WTC11 (cell line): ENCODE measurements around the gene HOXA10. TPM values are rescaled to one million over a fixed set of nuclear protein-coding genes. Genes with fewer than 3 reads are reported as not detected.

Source experiments
- ATAC-seq: fragments of 200-7000 bp; cut with Tn5 transposase; 2 replicates; pipeline ENCODE4 v1.10.0; 2021; ENCODE audit warnings: mild to moderate bottlenecking, moderate library complexity
- CTCF ChIA-PET: fragments of 300-600 bp; sonication (Branson Sonifier 250); formaldehyde crosslinking; loops from one replicate; lab custom pipeline; 2021; ENCODE audit warnings: antibody characterized with exemption; lab: Charles Lee
- POLR2A ChIA-PET: fragments of 350-600 bp; sonication (Branson Sonifier 250); formaldehyde crosslinking; loops from one replicate; lab custom pipeline; 2021; ENCODE audit warnings: antibody characterized with exemption; lab: Charles Lee
- DNase-seq: peaks from one replicate; pipeline ENCODE4 v3.0.0; 2021; ENCODE audit warnings: low spot score
- H3K27ac Mint-ChIP-seq: 2 replicates; pipeline ENCODE4 v1.8.0; 2021; ENCODE audit warnings: mixed read lengths
- H3K27me3 Mint-ChIP-seq: 2 replicates; pipeline ENCODE4 v1.8.0; 2021; ENCODE audit warnings: low read depth, mild to moderate bottlenecking, moderate library complexity, mixed read lengths
- H3K36me3 Mint-ChIP-seq: 2 replicates; pipeline ENCODE4 v1.8.0; 2021; ENCODE audit warnings: mixed read lengths
- H3K4me1 Mint-ChIP-seq: 2 replicates; pipeline ENCODE4 v1.8.0; 2022; ENCODE audit warnings: mixed read lengths
- H3K4me3 Mint-ChIP-seq: 2 replicates; pipeline ENCODE4 v1.8.0; 2021; ENCODE audit warnings: mild to moderate bottlenecking, moderate library complexity, mixed read lengths
- H3K9me3 Mint-ChIP-seq: 2 replicates; pipeline ENCODE4 v1.8.0; 2021; ENCODE audit warnings: mixed read lengths
- ATF1 ChIP-seq: sonication (generic); formaldehyde crosslinking; IDR thresholded peaks from 2 replicates; pipeline ENCODE4 v1.8.1; 2023; ENCODE audit warnings: mild to moderate bottlenecking, moderate library complexity, missing genetic modification reagents
- CREM ChIP-seq: sonication (generic); formaldehyde crosslinking; IDR thresholded peaks from 2 replicates; pipeline ENCODE4 v1.8.1; 2022; ENCODE audit warnings: mild to moderate bottlenecking, missing genetic modification reagents, moderate library complexity
- ELF4 ChIP-seq: sonication (generic); formaldehyde crosslinking; IDR thresholded peaks from 2 replicates; pipeline ENCODE4 v1.8.1; 2022; ENCODE audit warnings: low read depth, mild to moderate bottlenecking, moderate library complexity, missing genetic modification reagents
- ETV6 ChIP-seq: sonication (generic); formaldehyde crosslinking; IDR thresholded peaks from 2 replicates; pipeline ENCODE4 v1.8.1; 2022; ENCODE audit warnings: mild to moderate bottlenecking, missing genetic modification reagents
- FOXP1 ChIP-seq: sonication (generic); formaldehyde crosslinking; IDR thresholded peaks from 2 replicates; pipeline ENCODE4 v1.8.0; 2022; ENCODE audit warnings: missing genetic modification reagents, mild to moderate bottlenecking, moderate library complexity, borderline replicate concordance
- JAZF1 ChIP-seq: fragments of 250-450 bp; sonication (Bioruptor Pico); IDR thresholded peaks from 2 replicates; pipeline ENCODE4 v1.9.0; 2021; ENCODE audit warnings: moderate library complexity, mild to moderate bottlenecking, inconsistent platforms
- KAT7 ChIP-seq: sonication (generic); formaldehyde crosslinking; IDR thresholded peaks from 2 replicates; pipeline ENCODE4 v1.8.1; 2023; ENCODE audit warnings: missing genetic modification reagents, mild to moderate bottlenecking, borderline replicate concordance
- MXD4 ChIP-seq: fragments of 250-450 bp; sonication (Bioruptor Pico); IDR thresholded peaks from 2 replicates; pipeline ENCODE4 v1.8.0; 2021; ENCODE audit warnings: mild to moderate bottlenecking, moderate library complexity, borderline replicate concordance
- MYBL2 ChIP-seq: sonication (generic); formaldehyde crosslinking; IDR thresholded peaks from 2 replicates; pipeline ENCODE4 v1.8.1; 2023; ENCODE audit warnings: mild to moderate bottlenecking, moderate library complexity, missing genetic modification reagents
- NFE2L1 ChIP-seq: sonication (generic); formaldehyde crosslinking; IDR thresholded peaks from 2 replicates; pipeline ENCODE4 v1.8.1; 2023; ENCODE audit warnings: missing genetic modification reagents
- NFYB ChIP-seq: sonication (generic); formaldehyde crosslinking; conservative IDR thresholded peaks from 2 replicates; pipeline ENCODE4 v1.8.0; 2022; ENCODE audit warnings: low read depth, missing genetic modification reagents
- NR2C2 ChIP-seq: sonication (generic); formaldehyde crosslinking; IDR thresholded peaks from 2 replicates; pipeline ENCODE4 v1.8.0; 2022; ENCODE audit warnings: mild to moderate bottlenecking, missing genetic modification reagents
- NR3C1 ChIP-seq: sonication (generic); formaldehyde crosslinking; conservative IDR thresholded peaks from 2 replicates; pipeline ENCODE4 v1.8.1; 2023; ENCODE audit warnings: low read depth, mild to moderate bottlenecking, missing genetic modification reagents
- PRRX2 ChIP-seq: fragments of 250-450 bp; sonication (Bioruptor Pico); IDR thresholded peaks from 2 replicates; pipeline ENCODE4 v1.8.0; 2021; ENCODE audit warnings: mild to moderate bottlenecking
- SOX15 ChIP-seq: fragments of 250-450 bp; sonication (Bioruptor Pico); IDR thresholded peaks from 2 replicates; pipeline ENCODE4 v1.9.0; 2021; ENCODE audit warnings: mild to moderate bottlenecking
- ZNF219 ChIP-seq: sonication (generic); formaldehyde crosslinking; IDR thresholded peaks from 2 replicates; pipeline ENCODE4 v1.8.0; 2023; ENCODE audit warnings: missing genetic modification reagents, mild to moderate bottlenecking, borderline replicate concordance
- ZNF232 ChIP-seq: sonication (generic); formaldehyde crosslinking; IDR thresholded peaks from 2 replicates; pipeline ENCODE4 v1.8.0; 2022; ENCODE audit warnings: mild to moderate bottlenecking, missing genetic modification reagents
- ZNF396 ChIP-seq: fragments of 250-450 bp; sonication (Bioruptor Pico); IDR thresholded peaks from 2 replicates; pipeline ENCODE4 v1.8.0; 2021; ENCODE audit warnings: mild to moderate bottlenecking, moderate library complexity, borderline replicate concordance
- total RNA-seq: library from RNA; stranded (reverse); gene quantifications from 3 replicates; pipeline ENCODE4 v1.2.3, GENCODE V29; 2021
- TF ChIP-seq, protein P1 (sequence below): fragments of 250-450 bp; sonication (Bioruptor Pico); IDR thresholded peaks from 2 replicates; pipeline ENCODE4 v1.9.0; 2021; ENCODE audit warnings: mild to moderate bottlenecking
- TF ChIP-seq, protein P2 (sequence below): sonication (generic); formaldehyde crosslinking; conservative IDR thresholded peaks from 2 replicates; pipeline ENCODE4 v1.8.1; 2022; ENCODE audit warnings: mild to moderate bottlenecking, missing genetic modification reagents
- TF ChIP-seq, protein P3 (sequence below): sonication (generic); formaldehyde crosslinking; IDR thresholded peaks from 2 replicates; pipeline ENCODE4 v1.8.0; 2023; ENCODE audit warnings: missing genetic modification reagents
- TF ChIP-seq, protein P4 (sequence below): sonication (generic); formaldehyde crosslinking; IDR thresholded peaks from 2 replicates; pipeline ENCODE4 v1.8.0; 2022; ENCODE audit warnings: mild to moderate bottlenecking, missing genetic modification reagents
- TF ChIP-seq, protein P5 (sequence below): sonication (generic); formaldehyde crosslinking; IDR thresholded peaks from 2 replicates; pipeline ENCODE4 v1.8.0; 2022; ENCODE audit warnings: mild to moderate bottlenecking, missing genetic modification reagents
- TF ChIP-seq, protein P6 (sequence below): sonication (generic); formaldehyde crosslinking; IDR thresholded peaks from 2 replicates; pipeline ENCODE4 v1.8.1; 2023; ENCODE audit warnings: mild to moderate bottlenecking, missing genetic modification reagents
- TF ChIP-seq, protein P7 (sequence below): sonication (generic); formaldehyde crosslinking; IDR thresholded peaks from 2 replicates; pipeline ENCODE4 v1.8.0; 2023; ENCODE audit warnings: mild to moderate bottlenecking, missing genetic modification reagents
- TF ChIP-seq, protein P8 (sequence below): sonication (generic); formaldehyde crosslinking; IDR thresholded peaks from 2 replicates; pipeline ENCODE4 v1.8.1; 2023; ENCODE audit warnings: mild to moderate bottlenecking, missing genetic modification reagents, moderate library complexity

The HOXA10 gene
- total RNA-seq, 1 experiment from 2014 or later = 0.07 TPM

DNA sequence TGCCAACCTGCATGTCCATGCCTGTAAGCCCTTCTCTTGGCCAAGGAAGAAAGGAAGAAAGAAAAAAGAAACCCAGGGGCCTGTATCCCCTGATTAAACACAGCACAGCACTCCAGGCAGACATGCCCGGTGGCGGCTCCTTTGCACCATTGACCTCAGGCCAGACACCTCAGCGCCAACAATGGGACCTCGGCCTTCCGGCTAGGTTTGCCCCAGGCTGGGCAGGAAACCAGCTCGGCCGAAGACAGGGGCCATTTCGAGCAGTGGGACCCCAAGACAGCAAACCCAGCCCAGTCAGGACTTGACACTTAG is 2.8 kb downstream of the HOXA10 start:
- ChIA-PET POLR2A (no interaction called here), CTCF (interaction anchor here (1.1 to 3.7 kb wide), 2 partner anchors 8 to 10 kb away, joined by 5 to 22 read pairs; no protein-coding TSS in a partner anchor)
- H3K27me3 Mint-ChIP-seq = peaks cover 99% of the 10 kb centered on the region
- DNase-seq = no peak
- H3K36me3 Mint-ChIP-seq = 0 out of 2 replicates have a peak, but pooled peaks cover 2% of the 10 kb centered on the region
- no peak overlapping the region for H3K4me3 Mint-ChIP-seq
- no peaks in the 10 kb centered on the region for H3K9me3 Mint-ChIP-seq
- H3K27ac Mint-ChIP-seq = no peak overlapping the region
- no peak for ATAC-seq
- H3K4me1 Mint-ChIP-seq = peaks cover 25% of the 10 kb centered on the region
- TF ChIP-seq FOXP1 (CRISPR knock-in tag) (no peak), ATF1 (CRISPR knock-in tag) (no peak), CREM (CRISPR knock-in tag) (no peak), ZNF232 (CRISPR knock-in tag) (no peak), MYBL2 (CRISPR knock-in tag) (no peak), NR3C1 (CRISPR knock-in tag) (no peak), ELF4 (no peak), NFE2L1 (no peak), ETV6 (CRISPR knock-in tag) (no peak)
- TF ChIP-seq, protein P1, sequence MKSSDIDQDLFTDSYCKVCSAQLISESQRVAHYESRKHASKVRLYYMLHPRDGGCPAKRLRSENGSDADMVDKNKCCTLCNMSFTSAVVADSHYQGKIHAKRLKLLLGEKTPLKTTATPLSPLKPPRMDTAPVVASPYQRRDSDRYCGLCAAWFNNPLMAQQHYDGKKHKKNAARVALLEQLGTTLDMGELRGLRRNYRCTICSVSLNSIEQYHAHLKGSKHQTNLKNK (CRISPR knock-in tag) = no peak
- TF ChIP-seq, protein P2, sequence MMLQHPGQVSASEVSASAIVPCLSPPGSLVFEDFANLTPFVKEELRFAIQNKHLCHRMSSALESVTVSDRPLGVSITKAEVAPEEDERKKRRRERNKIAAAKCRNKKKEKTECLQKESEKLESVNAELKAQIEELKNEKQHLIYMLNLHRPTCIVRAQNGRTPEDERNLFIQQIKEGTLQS (CRISPR knock-in tag) = no peak

DNA sequence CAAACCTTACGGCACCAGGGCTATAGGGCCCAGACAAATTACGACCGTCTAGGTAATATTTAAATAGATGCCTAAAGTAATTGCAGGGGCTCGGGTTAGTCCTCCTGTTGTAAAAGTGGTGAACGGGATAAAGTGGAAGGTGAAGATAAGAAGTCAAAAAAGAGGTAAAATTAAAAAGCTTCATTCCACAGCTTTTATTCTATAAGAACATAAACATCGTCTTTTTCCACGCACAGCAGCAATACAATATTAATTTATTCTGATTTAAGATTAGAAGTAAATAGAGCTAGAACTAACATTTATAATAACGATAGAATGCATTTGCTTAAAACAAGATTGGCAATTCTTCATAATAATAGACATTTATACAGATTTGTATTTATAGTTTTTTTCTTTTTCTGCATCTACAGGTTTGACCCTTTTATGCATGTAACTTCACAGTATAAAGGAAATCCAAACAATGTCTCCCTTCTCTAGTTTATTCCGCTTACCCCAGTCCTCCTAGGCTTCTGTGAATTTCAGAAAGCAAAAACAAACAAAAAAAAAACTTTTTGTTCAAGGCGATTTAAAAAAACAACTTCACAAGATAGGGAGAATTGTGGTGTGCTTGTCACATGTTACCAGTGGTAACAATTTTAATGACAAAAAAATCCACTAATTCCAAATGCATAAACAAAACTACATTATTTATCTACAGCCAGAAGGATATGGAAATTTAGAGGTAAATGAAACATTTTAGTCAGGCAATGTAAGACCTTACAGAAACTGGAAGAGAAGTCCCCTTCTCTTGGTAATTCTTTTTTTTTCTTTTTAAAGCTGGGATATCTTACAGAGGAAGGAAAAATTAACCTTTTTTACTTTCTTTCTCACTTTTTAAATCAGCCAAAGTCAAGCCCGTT is 3.4 kb downstream of the HOXA10 start:
- no peak overlapping the region for H3K27ac Mint-ChIP-seq
- POLR2A ChIA-PET = no interaction called here
- 0 out of 2 replicates have a peak, but pooled peaks cover 2% of the 10 kb centered on the region for H3K36me3 Mint-ChIP-seq
- ATAC-seq (no peak), DNase-seq (no peak)
- H3K4me1 Mint-ChIP-seq = peaks cover 23% of the 10 kb centered on the region
- CTCF ChIA-PET = interaction anchor here (1.1 to 3.7 kb wide), 4 partner anchors 9 to 20 kb away, joined by 3 to 22 read pairs (median 5); no protein-coding TSS in a partner anchor
- H3K27me3 Mint-ChIP-seq = peaks cover 99% of the 10 kb centered on the region
- no peaks in the 10 kb centered on the region for H3K9me3 Mint-ChIP-seq
- TF ChIP-seq NR2C2 (no peak), NFYB (no peak), KAT7 (no peak), NFE2L1 (no peak), ZNF396 (CRISPR knock-in tag) (no peak), JAZF1 (CRISPR knock-in tag) (no peak), ZNF219 (CRISPR knock-in tag) (no peak), FOXP1 (CRISPR knock-in tag) (no peak), SOX15 (CRISPR knock-in tag) (no peak), PRRX2 (CRISPR knock-in tag) (no peak), ETV6 (CRISPR knock-in tag) (no peak), MXD4 (no peak)
- TF ChIP-seq, protein P3, sequence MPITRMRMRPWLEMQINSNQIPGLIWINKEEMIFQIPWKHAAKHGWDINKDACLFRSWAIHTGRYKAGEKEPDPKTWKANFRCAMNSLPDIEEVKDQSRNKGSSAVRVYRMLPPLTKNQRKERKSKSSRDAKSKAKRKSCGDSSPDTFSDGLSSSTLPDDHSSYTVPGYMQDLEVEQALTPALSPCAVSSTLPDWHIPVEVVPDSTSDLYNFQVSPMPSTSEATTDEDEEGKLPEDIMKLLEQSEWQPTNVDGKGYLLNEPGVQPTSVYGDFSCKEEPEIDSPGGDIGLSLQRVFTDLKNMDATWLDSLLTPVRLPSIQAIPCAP (CRISPR knock-in tag) = no peak
- TF ChIP-seq, protein P4, sequence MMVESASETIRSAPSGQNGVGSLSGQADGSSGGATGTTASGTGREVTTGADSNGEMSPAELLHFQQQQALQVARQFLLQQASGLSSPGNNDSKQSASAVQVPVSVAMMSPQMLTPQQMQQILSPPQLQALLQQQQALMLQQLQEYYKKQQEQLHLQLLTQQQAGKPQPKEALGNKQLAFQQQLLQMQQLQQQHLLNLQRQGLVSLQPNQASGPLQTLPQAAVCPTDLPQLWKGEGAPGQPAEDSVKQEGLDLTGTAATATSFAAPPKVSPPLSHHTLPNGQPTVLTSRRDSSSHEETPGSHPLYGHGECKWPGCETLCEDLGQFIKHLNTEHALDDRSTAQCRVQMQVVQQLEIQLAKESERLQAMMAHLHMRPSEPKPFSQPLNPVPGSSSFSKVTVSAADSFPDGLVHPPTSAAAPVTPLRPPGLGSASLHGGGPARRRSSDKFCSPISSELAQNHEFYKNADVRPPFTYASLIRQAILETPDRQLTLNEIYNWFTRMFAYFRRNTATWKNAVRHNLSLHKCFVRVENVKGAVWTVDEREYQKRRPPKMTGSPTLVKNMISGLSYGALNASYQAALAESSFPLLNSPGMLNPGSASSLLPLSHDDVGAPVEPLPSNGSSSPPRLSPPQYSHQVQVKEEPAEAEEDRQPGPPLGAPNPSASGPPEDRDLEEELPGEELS (CRISPR knock-in tag) = no peak
- TF ChIP-seq, protein P5, sequence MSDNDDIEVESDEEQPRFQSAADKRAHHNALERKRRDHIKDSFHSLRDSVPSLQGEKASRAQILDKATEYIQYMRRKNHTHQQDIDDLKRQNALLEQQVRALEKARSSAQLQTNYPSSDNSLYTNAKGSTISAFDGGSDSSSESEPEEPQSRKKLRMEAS (CRISPR knock-in tag) = no peak
- TF ChIP-seq, protein P6, sequence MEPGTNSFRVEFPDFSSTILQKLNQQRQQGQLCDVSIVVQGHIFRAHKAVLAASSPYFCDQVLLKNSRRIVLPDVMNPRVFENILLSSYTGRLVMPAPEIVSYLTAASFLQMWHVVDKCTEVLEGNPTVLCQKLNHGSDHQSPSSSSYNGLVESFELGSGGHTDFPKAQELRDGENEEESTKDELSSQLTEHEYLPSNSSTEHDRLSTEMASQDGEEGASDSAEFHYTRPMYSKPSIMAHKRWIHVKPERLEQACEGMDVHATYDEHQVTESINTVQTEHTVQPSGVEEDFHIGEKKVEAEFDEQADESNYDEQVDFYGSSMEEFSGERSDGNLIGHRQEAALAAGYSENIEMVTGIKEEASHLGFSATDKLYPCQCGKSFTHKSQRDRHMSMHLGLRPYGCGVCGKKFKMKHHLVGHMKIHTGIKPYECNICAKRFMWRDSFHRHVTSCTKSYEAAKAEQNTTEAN (CRISPR knock-in tag) = no peak
- TF ChIP-seq, protein P7, sequence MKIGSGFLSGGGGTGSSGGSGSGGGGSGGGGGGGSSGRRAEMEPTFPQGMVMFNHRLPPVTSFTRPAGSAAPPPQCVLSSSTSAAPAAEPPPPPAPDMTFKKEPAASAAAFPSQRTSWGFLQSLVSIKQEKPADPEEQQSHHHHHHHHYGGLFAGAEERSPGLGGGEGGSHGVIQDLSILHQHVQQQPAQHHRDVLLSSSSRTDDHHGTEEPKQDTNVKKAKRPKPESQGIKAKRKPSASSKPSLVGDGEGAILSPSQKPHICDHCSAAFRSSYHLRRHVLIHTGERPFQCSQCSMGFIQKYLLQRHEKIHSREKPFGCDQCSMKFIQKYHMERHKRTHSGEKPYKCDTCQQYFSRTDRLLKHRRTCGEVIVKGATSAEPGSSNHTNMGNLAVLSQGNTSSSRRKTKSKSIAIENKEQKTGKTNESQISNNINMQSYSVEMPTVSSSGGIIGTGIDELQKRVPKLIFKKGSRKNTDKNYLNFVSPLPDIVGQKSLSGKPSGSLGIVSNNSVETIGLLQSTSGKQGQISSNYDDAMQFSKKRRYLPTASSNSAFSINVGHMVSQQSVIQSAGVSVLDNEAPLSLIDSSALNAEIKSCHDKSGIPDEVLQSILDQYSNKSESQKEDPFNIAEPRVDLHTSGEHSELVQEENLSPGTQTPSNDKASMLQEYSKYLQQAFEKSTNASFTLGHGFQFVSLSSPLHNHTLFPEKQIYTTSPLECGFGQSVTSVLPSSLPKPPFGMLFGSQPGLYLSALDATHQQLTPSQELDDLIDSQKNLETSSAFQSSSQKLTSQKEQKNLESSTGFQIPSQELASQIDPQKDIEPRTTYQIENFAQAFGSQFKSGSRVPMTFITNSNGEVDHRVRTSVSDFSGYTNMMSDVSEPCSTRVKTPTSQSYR (CRISPR knock-in tag) = no peak
- TF ChIP-seq, protein P8, sequence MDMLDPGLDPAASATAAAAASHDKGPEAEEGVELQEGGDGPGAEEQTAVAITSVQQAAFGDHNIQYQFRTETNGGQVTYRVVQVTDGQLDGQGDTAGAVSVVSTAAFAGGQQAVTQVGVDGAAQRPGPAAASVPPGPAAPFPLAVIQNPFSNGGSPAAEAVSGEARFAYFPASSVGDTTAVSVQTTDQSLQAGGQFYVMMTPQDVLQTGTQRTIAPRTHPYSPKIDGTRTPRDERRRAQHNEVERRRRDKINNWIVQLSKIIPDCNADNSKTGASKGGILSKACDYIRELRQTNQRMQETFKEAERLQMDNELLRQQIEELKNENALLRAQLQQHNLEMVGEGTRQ = no peak
- no peak overlapping the region for H3K4me3 Mint-ChIP-seq
